ENCODE measurements around the gene TMEM54. TPM values are rescaled to one million over a fixed set of nuclear protein-coding genes. Genes with fewer than 3 reads are reported as not detected.

TMEM54 gene
- total and polyA plus RNA-seq, 12 donors: 1.3 to 123 (median 21.2) TPM

Other genes with a start within 250 kb of the TMEM54 start
- 10 to 100 TPM in 4 of 9 donors, 1 to 10 TPM in 5; 5.6 to 35.4 (median 7.0) TPM for gene SYNC, start 198.6 kb downstream of the TMEM54 start, total RNA-seq
- 10 to 100 TPM in 1 of 3 donors, 1 to 10 TPM in 2; 3.2 to 15.2 (median 5.8) TPM for gene SYNC, start 198.6 kb downstream of the TMEM54 start, polyA plus RNA-seq
- 100 to 1,000 TPM in 5 of 9 donors, 10 to 100 TPM in 4; 73.9 to 190 (median 103) TPM for gene YARS1, start 84.0 kb downstream of the TMEM54 start, total RNA-seq
- 100 to 1,000 TPM in 1 of 3 donors, 10 to 100 TPM in 2; 55.5 to 183 (median 56.1) TPM for gene YARS1, start 84.0 kb downstream of the TMEM54 start, polyA plus RNA-seq
- 10 to 100 TPM; 14.0 to 50.1 (median 38.1) TPM for gene S100PBP, start 83.7 kb downstream of the TMEM54 start, total RNA-seq
- 10 to 100 TPM; 14.0 to 45.9 (median 22.4) TPM for gene S100PBP, start 83.7 kb downstream of the TMEM54 start, polyA plus RNA-seq
- gene FNDC5, start 30.5 kb downstream of the TMEM54 start, total RNA-seq: 10 to 100 TPM; 12.6 to 72.0 (median 43.2) TPM
- gene FNDC5, start 30.5 kb downstream of the TMEM54 start, polyA plus RNA-seq: 10 to 100 TPM; 15.8 to 67.3 (median 34.8) TPM
- gene HPCA, start 14.9 kb downstream of the TMEM54 start, total RNA-seq: under 1 TPM in 3 of 9 donors, not detected in 6; 0.17 to 0.70 (median 0.28) TPM
- gene HPCA, start 14.9 kb downstream of the TMEM54 start, polyA plus RNA-seq: 1 to 10 TPM in 1 of 3 donors, under 1 TPM in 2; 0.54 to 3.1 (median 0.70) TPM
- 10 to 100 TPM in 8 of 9 donors, 1 to 10 TPM in 1; 5.7 to 36.5 (median 24.3) TPM for gene RNF19B, start 63.4 kb upstream of the TMEM54 start, total RNA-seq
- gene RNF19B, start 63.4 kb upstream of the TMEM54 start, polyA plus RNA-seq: 10 to 100 TPM in 1 of 3 donors, 1 to 10 TPM in 2; 4.7 to 10.5 (median 6.7) TPM
- gene AK2, start 135.5 kb upstream of the TMEM54 start, total RNA-seq: 100 to 1,000 TPM; 105 to 193 (median 145) TPM
- gene AK2, start 135.5 kb upstream of the TMEM54 start, polyA plus RNA-seq: 100 to 1,000 TPM in 1 of 3 donors, 10 to 100 TPM in 2; 55.3 to 245 (median 75.7) TPM
- gene AZIN2, start 179.8 kb upstream of the TMEM54 start, total RNA-seq: 10 to 100 TPM in 6 of 9 donors, 1 to 10 TPM in 3; 5.1 to 18.9 (median 10.8) TPM
- gene AZIN2, start 179.8 kb upstream of the TMEM54 start, polyA plus RNA-seq: 10 to 100 TPM in 1 of 3 donors, 1 to 10 TPM in 2; 2.3 to 14.7 (median 7.8) TPM